Measurements from ENCODE around the gene PLD5. TPM values are rescaled to one million over a fixed set of nuclear protein-coding genes. Genes with fewer than 3 reads are reported as not detected.
"Not testable (repeated sequence)": the region's sequence is repeated elsewhere in the genome, so short reads cannot be mapped to it uniquely, and the experiment has no call there.

PLD5 gene
- polyA plus RNA-seq, 3 donors: not detected

- no peak for DNase-seq
- Histone ChIP-seq H3K4me1 (ENCODE audit: control insufficient read depth in 1 of 2, insufficient read depth in 2 of 2, low read length in 2 of 2) (no peaks in the 10 kb centered on the region), H3K4me3 (replicated peaks in 1 of 3; ENCODE audit: low read depth in 2 of 3, low read length in 3 of 3) (no peak overlapping the region), H3K27me3 (ENCODE audit: control insufficient read depth in 2 of 2, insufficient read depth in 2 of 2, low read length in 2 of 2) (no peaks in the 10 kb centered on the region), H3K27ac (ENCODE audit: low read depth in 1 of 2, low read length in 2 of 2) (no peak overlapping the region), H3K9ac (ENCODE audit: insufficient read depth, low read length, poor library complexity, severe bottlenecking) (no peak overlapping the region), H3K79me2 (ENCODE audit: insufficient read depth, low read length) (no peaks in the 10 kb centered on the region), H3K36me3 (replicated peaks in 1 of 2; ENCODE audit: control insufficient read depth in 1 of 2, insufficient read depth in 2 of 2, low read length in 2 of 2) (no peaks in the 10 kb centered on the region), H3K9me3 (replicated peaks in 1 of 2; ENCODE audit: control insufficient read depth in 1 of 2, insufficient read depth in 1 of 2, low read length in 2 of 2) (no peaks in the 10 kb centered on the region), H4K20me1 (ENCODE audit: insufficient read depth, low read length) (no peaks in the 10 kb centered on the region), H3K4me2 (replicated peaks; ENCODE audit: extremely low read depth, low read length, poor library complexity, severe bottlenecking) (no peak overlapping the region), H2AFZ (ENCODE audit: insufficient read depth, low read depth, low read length, poor library complexity, severe bottlenecking) (no peak overlapping the region)
- no peak overlapping the region for H3K27ac Mint-ChIP-seq
- H3K9me3 Mint-ChIP-seq: peaks cover 0 to 11% (median 4%) of the 10 kb centered on the region in 7 donors
- no peaks in the 10 kb centered on the region for H3K27me3 Mint-ChIP-seq (ENCODE audit: low read depth in 3 of 3)
- no peak overlapping the region for H3K4me3 Mint-ChIP-seq
- H3K4me1 Mint-ChIP-seq: no peaks in the 10 kb centered on the region
- H3K36me3 Mint-ChIP-seq: no peaks in the 10 kb centered on the region
- intact Hi-C loops (cut with micrococcal nuclease): no loop called here
- no peak for TF ChIP-seq CTCF (IDR thresholded peaks at IDR 0.05)
These were observed 132.6 kb downstream of the PLD5 start for GRCh38 chr1:242391896-242392295.

GRCh38 chr1:242376121-242376520 is 148.4 kb downstream of the PLD5 start:
- H4K20me1 ChIP-seq (ENCODE audit: insufficient read depth, low read length); intact Hi-C loops (cut with micrococcal nuclease); H3K27me3 Mint-ChIP-seq (ENCODE audit: low read depth in 3 of 3); H3K27ac Mint-ChIP-seq; H3K36me3 Mint-ChIP-seq; H3K79me2 ChIP-seq (ENCODE audit: insufficient read depth, low read length); H3K4me3 Mint-ChIP-seq; H3K9me3 ChIP-seq (replicated peaks in 1 of 2; ENCODE audit: control insufficient read depth in 1 of 2, insufficient read depth in 1 of 2, low read length in 2 of 2); H3K9ac ChIP-seq (ENCODE audit: insufficient read depth, low read length, poor library complexity, severe bottlenecking); H3K4me1 Mint-ChIP-seq; H3K4me1 ChIP-seq (ENCODE audit: control insufficient read depth in 1 of 2, insufficient read depth in 2 of 2, low read length in 2 of 2); H3K4me3 ChIP-seq (replicated peaks in 1 of 3; ENCODE audit: low read depth in 2 of 3, low read length in 3 of 3); DNase-seq; H2AFZ ChIP-seq (ENCODE audit: insufficient read depth, low read depth, low read length, poor library complexity, severe bottlenecking); H3K4me2 ChIP-seq (replicated peaks; ENCODE audit: extremely low read depth, low read length, poor library complexity, severe bottlenecking); H3K27ac ChIP-seq (ENCODE audit: low read depth in 1 of 2, low read length in 2 of 2); H3K27me3 ChIP-seq (ENCODE audit: control insufficient read depth in 2 of 2, insufficient read depth in 2 of 2, low read length in 2 of 2); H3K36me3 ChIP-seq (replicated peaks in 1 of 2; ENCODE audit: control insufficient read depth in 1 of 2, insufficient read depth in 2 of 2, low read length in 2 of 2): not testable (repeated sequence)
- 85% methylated on average over 5 of the region's 6 CpGs for WGBS (ENCODE audit: insufficient coverage)
- peaks cover 2 to 13% (median 7%) of the 10 kb centered on the region in 7 donors for H3K9me3 Mint-ChIP-seq

- H3K4me1 ChIP-seq (ENCODE audit: control insufficient read depth in 1 of 2, insufficient read depth in 2 of 2, low read length in 2 of 2); H3K27ac Mint-ChIP-seq; H3K27me3 Mint-ChIP-seq (ENCODE audit: low read depth in 3 of 3); H3K4me2 ChIP-seq (replicated peaks; ENCODE audit: extremely low read depth, low read length, poor library complexity, severe bottlenecking); H3K79me2 ChIP-seq (ENCODE audit: insufficient read depth, low read length); H2AFZ ChIP-seq (ENCODE audit: insufficient read depth, low read depth, low read length, poor library complexity, severe bottlenecking); H3K4me1 Mint-ChIP-seq; H4K20me1 ChIP-seq (ENCODE audit: insufficient read depth, low read length); H3K27ac ChIP-seq (ENCODE audit: low read depth in 1 of 2, low read length in 2 of 2); H3K9me3 ChIP-seq (replicated peaks in 1 of 2; ENCODE audit: control insufficient read depth in 1 of 2, insufficient read depth in 1 of 2, low read length in 2 of 2); DNase-seq; H3K4me3 Mint-ChIP-seq; H3K9ac ChIP-seq (ENCODE audit: insufficient read depth, low read length, poor library complexity, severe bottlenecking); H3K27me3 ChIP-seq (ENCODE audit: control insufficient read depth in 2 of 2, insufficient read depth in 2 of 2, low read length in 2 of 2); H3K9me3 Mint-ChIP-seq; H3K36me3 Mint-ChIP-seq; H3K4me3 ChIP-seq (replicated peaks in 1 of 3; ENCODE audit: low read depth in 2 of 3, low read length in 3 of 3); H3K36me3 ChIP-seq (replicated peaks in 1 of 2; ENCODE audit: control insufficient read depth in 1 of 2, insufficient read depth in 2 of 2, low read length in 2 of 2); intact Hi-C loops (cut with micrococcal nuclease): not testable (repeated sequence)
- 83% methylated on average over 1 of the region's 3 CpGs for WGBS (ENCODE audit: insufficient coverage)
These were observed 174.1 kb downstream of the PLD5 start for GRCh38 chr1:242350446-242350845.
